ENCODE results near the gene MEAF6.
A peak's percentile ranks its signal among the peaks of the same experiment; 100 is the strongest.
"Not testable (repeated sequence)": the region's sequence is repeated elsewhere in the genome, so short reads cannot be mapped to it uniquely, and the experiment has no call there.

The MEAF6 gene
- total RNA-seq, result 83.9 to 87.6 reads per million in 2 donors

GRCh38 chr1:37514350-37515184, at the start of gene MEAF6:
MEAF6 (minus strand) TSS chr1:37514766; CDS start chr1:37514746, 20 bp downstream.
- peak; percentile 80 for DNase-seq

- DNase-seq, result no peak
Measured at GRCh38 chr1:37562984-37563383, 48.4 kb upstream of the MEAF6 start.

GRCh38 chr1:37561133-37562132, 46.9 kb upstream of the MEAF6 start:
- no peak for DNase-seq

- no peak for DNase-seq
Measured at GRCh38 chr1:37560401-37561132, 46.0 kb upstream of the MEAF6 start.

GRCh38 chr1:37559957-37560379, 45.4 kb upstream of the MEAF6 start:
- not testable (repeated sequence) for DNase-seq

GRCh38 chr1:37559080-37559479, 44.5 kb upstream of the MEAF6 start:
- no peak for DNase-seq

GRCh38 chr1:37558411-37558810, 43.8 kb upstream of the MEAF6 start:
- no peak for DNase-seq

- no peak for DNase-seq
Measured at GRCh38 chr1:37557402-37557801, 42.8 kb upstream of the MEAF6 start.

- no peak for DNase-seq
Measured at GRCh38 chr1:37556712-37557196, 42.2 kb upstream of the MEAF6 start, which contains the start of gene DNALI1. DNALI1 (plus strand) TSS chr1:37556940; CDS start chr1:37556995, 55 bp downstream.

GRCh38 chr1:37553927-37554808, 39.6 kb upstream of the MEAF6 start, which contains the start of gene SNIP1:
SNIP1 (minus strand) TSS chr1:37554293; CDS start chr1:37554229, 64 bp downstream.
- DNase-seq, result peak; percentile 46

- DNase-seq, result no peak
Measured at GRCh38 chr1:37553598-37553926, 39.0 kb upstream of the MEAF6 start.

GRCh38 chr1:37549341-37549740, 34.8 kb upstream of the MEAF6 start:
- no peak for DNase-seq

GRCh38 chr1:37545019-37545418, 30.5 kb upstream of the MEAF6 start:
- no peak for DNase-seq

- no peak for DNase-seq
Measured at GRCh38 chr1:37544530-37544929, 30.0 kb upstream of the MEAF6 start.

- DNase-seq, result no peak
Measured at GRCh38 chr1:37540036-37540785, 25.6 kb upstream of the MEAF6 start.

GRCh38 chr1:37539154-37539553, 24.6 kb upstream of the MEAF6 start:
- DNase-seq, result not testable (repeated sequence)

- no peak for DNase-seq
Measured at GRCh38 chr1:37537378-37537777, 22.8 kb upstream of the MEAF6 start.

- DNase-seq, result no peak
Measured at GRCh38 chr1:37533317-37534093, 18.9 kb upstream of the MEAF6 start.

GRCh38 chr1:37532418-37533156, 18.0 kb upstream of the MEAF6 start:
- not testable (repeated sequence) for DNase-seq

Data from activated gamma-delta T cell (primary cell).